ENCODE data around the gene DLK1.

Gene DLK1

GRCh38 chr14:100726550-100727085 lies at the start of gene DLK1:
Gene DLK1, plus strand, starts transcription at chr14:100726892. Its CDS starts 177 bp downstream, at chr14:100727069.
- DNase-seq: no peak

GRCh38 chr14:100677152-100677551 lies 49.5 kb upstream of the DLK1 start:
- no peak for DNase-seq

- DNase-seq: peak; percentile 12
Observed at GRCh38 chr14:100677554-100678468, 48.9 kb upstream of the DLK1 start.

GRCh38 chr14:100678469-100678828 lies 48.2 kb upstream of the DLK1 start:
- DNase-seq: no peak

- DNase-seq: no peak
Observed at GRCh38 chr14:100679153-100679552, 47.5 kb upstream of the DLK1 start.

- DNase-seq: no peak
Observed at GRCh38 chr14:100679707-100680438, 46.8 kb upstream of the DLK1 start.

- no peak for DNase-seq
Observed at GRCh38 chr14:100680439-100681051, 46.1 kb upstream of the DLK1 start.

GRCh38 chr14:100681111-100681510 lies 45.6 kb upstream of the DLK1 start:
- DNase-seq: no peak

GRCh38 chr14:100682749-100683148 lies 43.9 kb upstream of the DLK1 start:
- no peak for DNase-seq

GRCh38 chr14:100683578-100683977 lies 43.1 kb upstream of the DLK1 start:
- DNase-seq: no peak

- no peak for DNase-seq
Observed at GRCh38 chr14:100684154-100684553, 42.5 kb upstream of the DLK1 start.

- no peak for DNase-seq
Observed at GRCh38 chr14:100684961-100685360, 41.7 kb upstream of the DLK1 start.

GRCh38 chr14:100686858-100687257 lies 39.8 kb upstream of the DLK1 start:
- DNase-seq: no peak

GRCh38 chr14:100687386-100687785 lies 39.3 kb upstream of the DLK1 start:
- no peak for DNase-seq

GRCh38 chr14:100688051-100688450 lies 38.6 kb upstream of the DLK1 start:
- no peak for DNase-seq

- no peak for DNase-seq
Observed at GRCh38 chr14:100688598-100689461, 37.9 kb upstream of the DLK1 start.

GRCh38 chr14:100690672-100691071 lies 36.0 kb upstream of the DLK1 start:
- DNase-seq: no peak

GRCh38 chr14:100691395-100692056 lies 35.2 kb upstream of the DLK1 start:
- peak; percentile 79 for DNase-seq

GRCh38 chr14:100692256-100692655 lies 34.4 kb upstream of the DLK1 start:
- no peak for DNase-seq

- DNase-seq: peak; percentile 70
Observed at GRCh38 chr14:100692859-100693558, 33.7 kb upstream of the DLK1 start.

All from NCI-H2029 (cell line).